HG03045 (cell line): Measurements from ENCODE around the gene MRPL34.
"Not testable (repeated sequence)": the region's sequence is repeated elsewhere in the genome, so short reads cannot be mapped to it uniquely, and the experiment has no call there.

ENCODE experiments used
- ATAC-seq: cut with Tn5 transposase; IDR thresholded peaks from one replicate; pipeline ENCODE4 v1.9.1; 2021; ENCODE audit warnings: mild to moderate bottlenecking, moderate library complexity; ENCODE audit not compliant: unreplicated experiment

The MRPL34 gene

GRCh38 chr19:17285415-17286135, 20.1 kb upstream of the MRPL34 start:
- ATAC-seq, result no peak

GRCh38 chr19:17286263-17286662, 19.4 kb upstream of the MRPL34 start:
- ATAC-seq, result no peak

GRCh38 chr19:17286752-17287151, 18.9 kb upstream of the MRPL34 start:
- ATAC-seq, result no peak

- ATAC-seq, result no peak
Observed at GRCh38 chr19:17289489-17289888, 16.2 kb upstream of the MRPL34 start.

GRCh38 chr19:17292301-17293074, 13.2 kb upstream of the MRPL34 start:
- peak; percentile 78 for ATAC-seq

GRCh38 chr19:17293605-17294004, 12.1 kb upstream of the MRPL34 start:
- ATAC-seq, result no peak

- no peak for ATAC-seq
Observed at GRCh38 chr19:17294051-17294891, 11.4 kb upstream of the MRPL34 start.

GRCh38 chr19:17295551-17295950, 10.1 kb upstream of the MRPL34 start:
- not testable (repeated sequence) for ATAC-seq

GRCh38 chr19:17296273-17296672, 9.4 kb upstream of the MRPL34 start:
- ATAC-seq, result no peak

GRCh38 chr19:17296976-17297375, 8.7 kb upstream of the MRPL34 start:
- ATAC-seq, result no peak

GRCh38 chr19:17300992-17301619, 4.6 kb upstream of the MRPL34 start:
- ATAC-seq, result no peak

GRCh38 chr19:17302391-17303166, 3.1 kb upstream of the MRPL34 start:
- ATAC-seq, result no peak

- peak; percentile 57 for ATAC-seq
Observed at GRCh38 chr19:17303167-17303939, 2.3 kb upstream of the MRPL34 start, which contains the start of gene ABHD8. Gene ABHD8 (minus strand): TSS chr19:17303425. CDS start chr19:17301616, 1,809 bp downstream.

- no peak for ATAC-seq
Observed at GRCh38 chr19:17303940-17304267, 1.8 kb upstream of the MRPL34 start.

GRCh38 chr19:17304386-17305215, 1.1 kb upstream of the MRPL34 start:
- no peak for ATAC-seq

GRCh38 chr19:17305216-17305516, 506 bp upstream of the MRPL34 start:
- no peak for ATAC-seq

GRCh38 chr19:17306285-17306714, 628 bp downstream of the MRPL34 start:
- no peak for ATAC-seq

GRCh38 chr19:17307876-17308377, 2.3 kb downstream of the MRPL34 start:
- ATAC-seq, result no peak
